Measurements from ENCODE around the gene KCNIP4. TPM values are rescaled to one million over a fixed set of nuclear protein-coding genes. Genes with fewer than 3 reads are reported as not detected.

The KCNIP4 gene
- total and polyA plus RNA-seq, 2 donors (not counting 1 experiment from before 2014, with no cell fraction given), result not detected

- no peak overlapping the region for H3K27ac ChIP-seq (ENCODE audit: low read length in 2 of 2)
- ChIA-PET POLR2A (no interaction called here), CTCF (no interaction called here)
- Mint-ChIP-seq H3K4me3 (no peak overlapping the region), H3K27me3 (no peaks in the 10 kb centered on the region), H3K4me1 (no peaks in the 10 kb centered on the region), H3K9me3 (ENCODE audit: insufficient read depth) (peaks cover 2% of the 10 kb centered on the region), H3K27ac (no peak overlapping the region)
- no peaks in the 10 kb centered on the region for H3K4me1 ChIP-seq (ENCODE audit: control insufficient read depth in 2 of 2, insufficient read depth in 2 of 2, low read length in 2 of 2)
- H3K79me2 ChIP-seq (ENCODE audit: control insufficient read depth, insufficient read depth, low read length), result no peaks in the 10 kb centered on the region
- H3K9me3 ChIP-seq (ENCODE audit: control extremely low read depth in 1 of 3, control insufficient read depth in 2 of 3, insufficient read depth in 1 of 3, low read length in 2 of 3), result peaks cover 0 to 4% (median 0%) of the 10 kb centered on the region in 3 donors
- DNase-seq (no peak), ATAC-seq (ENCODE audit: low read depth) (no peak)
- no peak overlapping the region for H2AFZ ChIP-seq (ENCODE audit: insufficient read depth, low read depth, low read length, poor library complexity, severe bottlenecking)
- H3K4me3 ChIP-seq (ENCODE audit: control extremely low read depth in 1 of 5, extremely low read depth in 1 of 5, insufficient read depth in 1 of 5, low read depth in 2 of 5, low read length in 4 of 5), result no peak overlapping the region
- no peak overlapping the region for H3K4me2 ChIP-seq (replicated peaks; ENCODE audit: low read depth, low read length, poor library complexity, severe bottlenecking)
- no CpG with 5 or more reads among the region's 3 CpGs for WGBS (ENCODE audit: insufficient coverage)
- no peaks in the 10 kb centered on the region for H3K27me3 ChIP-seq (replicated peaks in 1 of 4; ENCODE audit: control extremely low read depth in 1 of 4, control insufficient read depth in 3 of 4, insufficient read depth in 4 of 4, low read length in 3 of 4)
- intact Hi-C loops (cut with micrococcal nuclease), result no loop called here
- no peaks in the 10 kb centered on the region for H3K36me3 ChIP-seq (replicated peaks in 1 of 2; ENCODE audit: control extremely low read depth in 1 of 2, control insufficient read depth in 1 of 2, extremely low read depth in 1 of 2, insufficient read depth in 2 of 2, low read length in 1 of 2)
- TF ChIP-seq EZH2 (IDR thresholded peaks at IDR 0.05; ENCODE audit: borderline replicate concordance, insufficient read depth, low read depth, low read length, poor library complexity, severe bottlenecking), result no peak
- TF ChIP-seq, protein P1, sequence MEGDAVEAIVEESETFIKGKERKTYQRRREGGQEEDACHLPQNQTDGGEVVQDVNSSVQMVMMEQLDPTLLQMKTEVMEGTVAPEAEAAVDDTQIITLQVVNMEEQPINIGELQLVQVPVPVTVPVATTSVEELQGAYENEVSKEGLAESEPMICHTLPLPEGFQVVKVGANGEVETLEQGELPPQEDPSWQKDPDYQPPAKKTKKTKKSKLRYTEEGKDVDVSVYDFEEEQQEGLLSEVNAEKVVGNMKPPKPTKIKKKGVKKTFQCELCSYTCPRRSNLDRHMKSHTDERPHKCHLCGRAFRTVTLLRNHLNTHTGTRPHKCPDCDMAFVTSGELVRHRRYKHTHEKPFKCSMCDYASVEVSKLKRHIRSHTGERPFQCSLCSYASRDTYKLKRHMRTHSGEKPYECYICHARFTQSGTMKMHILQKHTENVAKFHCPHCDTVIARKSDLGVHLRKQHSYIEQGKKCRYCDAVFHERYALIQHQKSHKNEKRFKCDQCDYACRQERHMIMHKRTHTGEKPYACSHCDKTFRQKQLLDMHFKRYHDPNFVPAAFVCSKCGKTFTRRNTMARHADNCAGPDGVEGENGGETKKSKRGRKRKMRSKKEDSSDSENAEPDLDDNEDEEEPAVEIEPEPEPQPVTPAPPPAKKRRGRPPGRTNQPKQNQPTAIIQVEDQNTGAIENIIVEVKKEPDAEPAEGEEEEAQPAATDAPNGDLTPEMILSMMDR (IDR thresholded peaks at IDR 0.05), result no peak
- H4K20me1 ChIP-seq (ENCODE audit: control insufficient read depth, insufficient read depth, low read length, poor library complexity, severe bottlenecking), result no peaks in the 10 kb centered on the region
- no peak overlapping the region for H3K9ac ChIP-seq (ENCODE audit: low read length)
Measured at GRCh38 chr4:20904966-20905365, 1043.6 kb downstream of the KCNIP4 start.

GRCh38 chr4:20901851-20902250, 1046.7 kb downstream of the KCNIP4 start:
- Histone ChIP-seq H3K36me3 (replicated peaks in 1 of 2; ENCODE audit: control extremely low read depth in 1 of 2, control insufficient read depth in 1 of 2, extremely low read depth in 1 of 2, insufficient read depth in 2 of 2, low read length in 1 of 2) (no peaks in the 10 kb centered on the region), H3K9ac (ENCODE audit: low read length) (no peak overlapping the region), H3K79me2 (ENCODE audit: control insufficient read depth, insufficient read depth, low read length) (no peaks in the 10 kb centered on the region), H3K9me3 (ENCODE audit: control extremely low read depth in 1 of 3, control insufficient read depth in 2 of 3, insufficient read depth in 1 of 3, low read length in 2 of 3) (no peaks in the 10 kb centered on the region), H2AFZ (ENCODE audit: insufficient read depth, low read depth, low read length, poor library complexity, severe bottlenecking) (no peak overlapping the region), H3K27me3 (replicated peaks in 1 of 4; ENCODE audit: control extremely low read depth in 1 of 4, control insufficient read depth in 3 of 4, insufficient read depth in 4 of 4, low read length in 3 of 4) (no peaks in the 10 kb centered on the region), H3K4me2 (replicated peaks; ENCODE audit: low read depth, low read length, poor library complexity, severe bottlenecking) (no peak overlapping the region), H4K20me1 (ENCODE audit: control insufficient read depth, insufficient read depth, low read length, poor library complexity, severe bottlenecking) (no peaks in the 10 kb centered on the region), H3K4me3 (ENCODE audit: control extremely low read depth in 1 of 5, extremely low read depth in 1 of 5, insufficient read depth in 1 of 5, low read depth in 2 of 5, low read length in 4 of 5) (no peak overlapping the region), H3K4me1 (ENCODE audit: control insufficient read depth in 2 of 2, insufficient read depth in 2 of 2, low read length in 2 of 2) (no peaks in the 10 kb centered on the region), H3K27ac (ENCODE audit: low read length in 2 of 2) (no peak overlapping the region)
- no peaks in the 10 kb centered on the region for H3K27me3 Mint-ChIP-seq
- no CpG with 5 or more reads among the region's 1 CpG for WGBS (ENCODE audit: insufficient coverage)
- no peak overlapping the region for H3K27ac Mint-ChIP-seq
- TF ChIP-seq EZH2 (IDR thresholded peaks at IDR 0.05; ENCODE audit: borderline replicate concordance, insufficient read depth, low read depth, low read length, poor library complexity, severe bottlenecking), result no peak
- TF ChIP-seq, protein P1 (IDR thresholded peaks at IDR 0.05), result no peak
- no peak for DNase-seq
- peaks cover 3% of the 10 kb centered on the region for H3K9me3 Mint-ChIP-seq (ENCODE audit: insufficient read depth)
- H3K4me3 Mint-ChIP-seq, result no peak overlapping the region
- no peaks in the 10 kb centered on the region for H3K4me1 Mint-ChIP-seq
- ATAC-seq (ENCODE audit: low read depth), result no peak
- ChIA-PET CTCF (no interaction called here), POLR2A (no interaction called here)
- intact Hi-C loops (cut with micrococcal nuclease), result no loop called here
